ENCODE results near the gene FXYD6.

The FXYD6 gene

DNA sequence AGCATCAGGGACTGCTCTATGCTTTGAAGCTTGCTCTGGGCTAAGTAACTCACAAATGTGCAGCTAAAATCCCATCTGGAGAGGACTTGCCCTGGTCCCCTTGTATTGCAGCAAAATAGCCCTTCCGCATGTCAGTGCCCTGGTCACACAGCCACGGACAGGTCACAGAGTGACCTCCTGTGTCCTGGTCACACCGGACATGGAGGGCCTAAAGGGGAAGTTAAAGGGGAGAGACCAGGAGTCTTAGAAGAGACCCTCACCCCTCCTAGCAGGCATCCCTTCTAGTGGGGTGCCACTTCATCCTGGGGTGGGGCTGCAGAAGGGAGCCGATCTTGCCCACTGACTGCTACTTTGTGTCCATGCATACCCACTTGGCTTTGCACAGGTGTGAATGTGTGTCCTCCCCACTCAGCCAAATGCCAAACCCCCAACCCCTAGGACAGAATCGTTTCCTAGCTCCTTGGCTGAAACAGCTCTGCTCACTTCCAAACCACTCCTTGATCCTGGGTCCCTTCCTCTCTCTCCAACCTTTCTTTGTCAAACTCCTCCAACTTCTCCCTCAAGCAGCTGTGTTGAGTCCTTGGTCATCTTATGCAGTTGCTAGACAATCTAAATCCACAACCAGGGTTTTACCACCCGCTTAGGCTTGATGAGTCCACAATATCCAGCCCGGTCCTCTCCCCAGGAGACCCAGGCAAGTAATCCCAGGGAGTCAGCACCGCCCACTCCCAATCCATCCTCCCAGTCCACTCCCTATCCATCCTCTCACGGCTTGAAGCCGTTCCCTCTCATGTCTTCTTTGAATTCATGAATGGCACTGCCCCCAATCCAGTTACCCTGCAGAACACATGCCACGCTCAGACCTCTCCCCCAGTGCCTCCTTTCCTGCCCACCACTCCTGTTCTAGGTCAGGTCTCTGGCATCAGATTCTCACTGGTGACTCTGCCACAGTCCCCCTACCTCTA lies 3.3 kb upstream of the FXYD6 start:
- DNase-seq (ENCODE audit: low read depth in 1 of 2, low spot score in 1 of 2): no peak
- H3K4me3 ChIP-seq (replicated peaks; ENCODE audit: insufficient read depth, low read length): no peak overlapping the region
- peaks cover 51% of the 10 kb centered on the region for H3K27me3 ChIP-seq (ENCODE audit: insufficient read depth, poor library complexity, severe bottlenecking)
- no peak overlapping the region for H3K27ac ChIP-seq (replicated peaks)
- TF ChIP-seq, protein P1, sequence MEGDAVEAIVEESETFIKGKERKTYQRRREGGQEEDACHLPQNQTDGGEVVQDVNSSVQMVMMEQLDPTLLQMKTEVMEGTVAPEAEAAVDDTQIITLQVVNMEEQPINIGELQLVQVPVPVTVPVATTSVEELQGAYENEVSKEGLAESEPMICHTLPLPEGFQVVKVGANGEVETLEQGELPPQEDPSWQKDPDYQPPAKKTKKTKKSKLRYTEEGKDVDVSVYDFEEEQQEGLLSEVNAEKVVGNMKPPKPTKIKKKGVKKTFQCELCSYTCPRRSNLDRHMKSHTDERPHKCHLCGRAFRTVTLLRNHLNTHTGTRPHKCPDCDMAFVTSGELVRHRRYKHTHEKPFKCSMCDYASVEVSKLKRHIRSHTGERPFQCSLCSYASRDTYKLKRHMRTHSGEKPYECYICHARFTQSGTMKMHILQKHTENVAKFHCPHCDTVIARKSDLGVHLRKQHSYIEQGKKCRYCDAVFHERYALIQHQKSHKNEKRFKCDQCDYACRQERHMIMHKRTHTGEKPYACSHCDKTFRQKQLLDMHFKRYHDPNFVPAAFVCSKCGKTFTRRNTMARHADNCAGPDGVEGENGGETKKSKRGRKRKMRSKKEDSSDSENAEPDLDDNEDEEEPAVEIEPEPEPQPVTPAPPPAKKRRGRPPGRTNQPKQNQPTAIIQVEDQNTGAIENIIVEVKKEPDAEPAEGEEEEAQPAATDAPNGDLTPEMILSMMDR (IDR thresholded peaks at IDR 0.05; ENCODE audit: insufficient read depth, low read length): no peak
- TF ChIP-seq SPI1 (IDR thresholded peaks at IDR 0.05; ENCODE audit: borderline replicate concordance, low read depth) (no peak), GABPA (IDR thresholded peaks at IDR 0.05; ENCODE audit: low read depth) (no peak), POLR2AphosphoS5 (IDR thresholded peaks at IDR 0.05; ENCODE audit: low read depth) (no peak), REST (IDR thresholded peaks at IDR 0.05; ENCODE audit: insufficient replicate concordance, low read depth) (no peak)

DNA sequence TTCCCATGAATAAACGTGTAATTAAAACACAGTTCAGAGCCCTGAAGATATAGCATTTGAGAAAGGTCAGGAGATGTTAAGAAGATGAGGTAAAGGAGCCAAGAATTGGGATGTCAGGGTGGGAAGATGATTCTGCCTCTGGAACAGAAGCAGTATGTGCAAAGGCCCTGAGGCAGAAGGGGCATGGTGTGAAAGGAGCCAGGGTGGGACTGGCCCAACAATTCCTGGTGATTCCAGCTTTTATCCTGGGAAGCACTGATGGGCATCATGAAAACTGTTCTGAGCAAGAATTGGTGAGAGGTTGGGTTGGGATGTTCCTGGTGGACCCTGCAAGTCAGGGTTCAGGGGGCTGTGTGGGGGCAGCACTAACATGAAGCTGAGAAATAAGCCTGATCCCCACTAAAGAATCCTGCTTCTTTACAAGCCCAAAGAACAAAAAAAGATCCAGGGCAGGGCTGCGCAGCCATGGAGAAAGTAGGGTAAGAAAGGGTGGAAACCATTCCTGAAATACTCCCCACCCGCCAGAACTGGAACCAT lies 2.5 kb upstream of the FXYD6 start:
- no peak overlapping the region for H3K4me3 ChIP-seq (replicated peaks; ENCODE audit: insufficient read depth, low read length)
- H3K27ac ChIP-seq (replicated peaks): no peak overlapping the region
- peaks cover 59% of the 10 kb centered on the region for H3K27me3 ChIP-seq (ENCODE audit: insufficient read depth, poor library complexity, severe bottlenecking)
- no peak for DNase-seq (ENCODE audit: low read depth in 1 of 2, low spot score in 1 of 2)
- no peak for TF ChIP-seq REST (IDR thresholded peaks at IDR 0.05; ENCODE audit: insufficient replicate concordance, low read depth)
- no peak for TF ChIP-seq GABPA (IDR thresholded peaks at IDR 0.05; ENCODE audit: low read depth)
- TF ChIP-seq, protein P1 (IDR thresholded peaks at IDR 0.05; ENCODE audit: insufficient read depth, low read length): no peak
- TF ChIP-seq POLR2AphosphoS5 (IDR thresholded peaks at IDR 0.05; ENCODE audit: low read depth): no peak
- TF ChIP-seq SPI1 (IDR thresholded peaks at IDR 0.05; ENCODE audit: borderline replicate concordance, low read depth): no peak

- Histone ChIP-seq H3K4me3 (replicated peaks; ENCODE audit: insufficient read depth, low read length) (no peak overlapping the region), H3K27ac (replicated peaks) (no peak overlapping the region), H3K27me3 (ENCODE audit: insufficient read depth, poor library complexity, severe bottlenecking) (peaks cover 65% of the 10 kb centered on the region)
- no peak for TF ChIP-seq POLR2AphosphoS5 (IDR thresholded peaks at IDR 0.05; ENCODE audit: low read depth)
- TF ChIP-seq, protein P1 (IDR thresholded peaks at IDR 0.05; ENCODE audit: insufficient read depth, low read length): no peak
- no peak for TF ChIP-seq GABPA (IDR thresholded peaks at IDR 0.05; ENCODE audit: low read depth)
- TF ChIP-seq REST (IDR thresholded peaks at IDR 0.05; ENCODE audit: insufficient replicate concordance, low read depth): no peak
- TF ChIP-seq SPI1 (IDR thresholded peaks at IDR 0.05; ENCODE audit: borderline replicate concordance, low read depth): no peak
- no peak for DNase-seq (ENCODE audit: low read depth in 1 of 2, low spot score in 1 of 2)
Measured at GRCh38 chr11:117878314-117878938, 2.0 kb upstream of the FXYD6 start.
